Breast epithelium (tissue), 4 donors: ENCODE measurements around the gene SH3BP4. TPM values are rescaled to one million over a fixed set of nuclear protein-coding genes. Genes with fewer than 3 reads are reported as not detected.

Source experiments
- DNase-seq, 2 donors: peaks; one replicate each; pipeline ENCODE4 v3.0.0-alpha.2; 2019; ENCODE audit warnings: low spot score in 2 of 2
- H3K27ac ChIP-seq, 2 donors: fragments of 200-600 bp; sonication (generic) in 1 of 2; one replicate each; pipeline ENCODE4 v1.5.1; 2016 to 2019; ENCODE audit warnings: mild to moderate bottlenecking in 1 of 2
- H3K27me3 ChIP-seq, 2 donors: fragments of 200-600 bp; sonication (generic) in 1 of 2; one replicate each; pipeline versions ENCODE4 v1.5.1 to v1.6.0; 2017 to 2019; ENCODE audit warnings: control low read depth in 1 of 2, mild to moderate bottlenecking in 1 of 2
- H3K36me3 ChIP-seq: fragments of 200-600 bp; one replicate; pipeline ENCODE4 v1.5.1; 2019
- H3K4me1 ChIP-seq, 2 donors: fragments of 200-600 bp; sonication (generic); one replicate each; pipeline ENCODE4 v1.5.1; 2016 to 2019; ENCODE audit warnings: control low read depth in 1 of 2
- H3K4me3 ChIP-seq, 3 donors: fragments of 200-600 bp; sonication (generic); 1 replicate in 2 of 3; 2 replicates in 1 of 3; pipeline ENCODE4 v1.5.1; 2016 to 2019; ENCODE audit warnings: mild to moderate bottlenecking in 3 of 3, moderate library complexity in 2 of 3
- H3K9me3 ChIP-seq, 2 donors: fragments of 200-600 bp; sonication (generic) in 1 of 2; one replicate each; pipeline ENCODE4 v1.5.1; 2016 to 2019; ENCODE audit warnings: control low read depth in 1 of 2
- POLR2A ChIP-seq: fragments of 450-650 bp; IDR thresholded peaks from one replicate; pipeline ENCODE4 v1.6.1; 2016; ENCODE audit warnings: antibody characterized with exemption, mild to moderate bottlenecking, moderate library complexity
- POLR2AphosphoS5 ChIP-seq, 3 donors: sonication (generic); formaldehyde crosslinking; IDR thresholded peaks; one replicate each; pipeline ENCODE4 v1.6.1; 2017; ENCODE audit warnings: antibody characterized with exemption in 3 of 3
- intact Hi-C: fragments of 100-400 bp; cut with DNase I; formaldehyde crosslinking; loops from one replicate; pipeline ENCODE4 v1.15.1; 2023; ENCODE audit warnings: low total_unique reads
- total RNA-seq, 3 donors: library from RNA; depleted of rRNA; stranded (reverse); fragments of >200 nt; gene quantifications; one replicate each; pipeline ENCODE4 v1.1.0, GENCODE V29; 2016
- TF ChIP-seq, protein P1 (sequence below), 3 donors: fragments of 450-650 bp; IDR thresholded peaks; one replicate each; pipeline ENCODE4 v1.5.1; 2016 to 2017; ENCODE audit warnings: antibody characterized with exemption in 3 of 3, mild to moderate bottlenecking in 3 of 3, moderate library complexity in 3 of 3

The SH3BP4 gene
- total RNA-seq, 3 donors from 2014 or later: 28.5 to 73.6 (median 44.2) TPM

DNA sequence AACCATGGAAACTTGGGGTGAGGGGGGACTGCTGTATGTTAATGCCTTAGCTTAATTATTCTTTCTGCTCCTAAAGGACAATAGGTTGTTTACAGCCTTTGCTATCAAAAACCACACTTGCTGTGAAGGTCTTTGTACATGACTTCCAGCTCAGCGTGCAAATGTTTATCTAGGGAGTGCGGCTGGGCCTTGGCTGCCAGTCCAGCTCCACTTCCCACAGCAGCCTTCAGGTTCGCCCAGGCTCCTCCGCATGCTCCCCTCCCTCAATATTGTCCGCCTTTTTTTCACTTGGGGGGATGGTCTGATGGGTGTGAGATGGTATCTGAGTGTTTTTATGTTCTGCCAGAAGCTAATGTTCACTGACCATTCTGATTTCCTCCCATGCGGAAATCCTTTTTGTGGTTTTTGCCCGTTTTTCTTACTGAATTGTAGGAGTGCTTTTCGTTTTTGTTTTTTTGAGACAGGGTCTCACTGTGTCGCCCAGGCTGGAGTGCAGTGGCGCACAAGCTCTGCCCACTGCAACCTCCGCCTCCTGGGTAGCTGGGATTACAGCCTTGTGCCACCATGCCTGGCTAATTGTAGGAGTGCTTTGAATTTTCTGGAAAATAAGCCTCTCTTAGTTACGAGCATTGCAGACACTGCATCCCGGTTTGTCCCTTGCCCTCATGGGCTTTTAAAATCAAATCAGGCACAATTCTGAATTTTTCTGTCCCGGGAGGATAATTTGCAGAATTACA, 28.8 kb downstream of the SH3BP4 start:
- Histone ChIP-seq H3K27me3 (no peaks in the 10 kb centered on the region), H3K4me3 (peak overlapping the region in 2 of 3 donors; percentile 18 to 49), H3K9me3 (no peaks in the 10 kb centered on the region), H3K36me3 (no peaks in the 10 kb centered on the region), H3K4me1 (peaks cover 6 to 27% of the 10 kb centered on the region in 2 donors), H3K27ac (peak overlapping the region; percentile 82 to 89)
- no peak for DNase-seq
- no peak for TF ChIP-seq POLR2A
- TF ChIP-seq, protein P1, sequence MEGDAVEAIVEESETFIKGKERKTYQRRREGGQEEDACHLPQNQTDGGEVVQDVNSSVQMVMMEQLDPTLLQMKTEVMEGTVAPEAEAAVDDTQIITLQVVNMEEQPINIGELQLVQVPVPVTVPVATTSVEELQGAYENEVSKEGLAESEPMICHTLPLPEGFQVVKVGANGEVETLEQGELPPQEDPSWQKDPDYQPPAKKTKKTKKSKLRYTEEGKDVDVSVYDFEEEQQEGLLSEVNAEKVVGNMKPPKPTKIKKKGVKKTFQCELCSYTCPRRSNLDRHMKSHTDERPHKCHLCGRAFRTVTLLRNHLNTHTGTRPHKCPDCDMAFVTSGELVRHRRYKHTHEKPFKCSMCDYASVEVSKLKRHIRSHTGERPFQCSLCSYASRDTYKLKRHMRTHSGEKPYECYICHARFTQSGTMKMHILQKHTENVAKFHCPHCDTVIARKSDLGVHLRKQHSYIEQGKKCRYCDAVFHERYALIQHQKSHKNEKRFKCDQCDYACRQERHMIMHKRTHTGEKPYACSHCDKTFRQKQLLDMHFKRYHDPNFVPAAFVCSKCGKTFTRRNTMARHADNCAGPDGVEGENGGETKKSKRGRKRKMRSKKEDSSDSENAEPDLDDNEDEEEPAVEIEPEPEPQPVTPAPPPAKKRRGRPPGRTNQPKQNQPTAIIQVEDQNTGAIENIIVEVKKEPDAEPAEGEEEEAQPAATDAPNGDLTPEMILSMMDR (IDR thresholded peaks at IDR 0.05): no peak
- TF ChIP-seq POLR2AphosphoS5 (IDR thresholded peaks at IDR 0.05): no peak
- intact Hi-C loops: no loop called here

DNA sequence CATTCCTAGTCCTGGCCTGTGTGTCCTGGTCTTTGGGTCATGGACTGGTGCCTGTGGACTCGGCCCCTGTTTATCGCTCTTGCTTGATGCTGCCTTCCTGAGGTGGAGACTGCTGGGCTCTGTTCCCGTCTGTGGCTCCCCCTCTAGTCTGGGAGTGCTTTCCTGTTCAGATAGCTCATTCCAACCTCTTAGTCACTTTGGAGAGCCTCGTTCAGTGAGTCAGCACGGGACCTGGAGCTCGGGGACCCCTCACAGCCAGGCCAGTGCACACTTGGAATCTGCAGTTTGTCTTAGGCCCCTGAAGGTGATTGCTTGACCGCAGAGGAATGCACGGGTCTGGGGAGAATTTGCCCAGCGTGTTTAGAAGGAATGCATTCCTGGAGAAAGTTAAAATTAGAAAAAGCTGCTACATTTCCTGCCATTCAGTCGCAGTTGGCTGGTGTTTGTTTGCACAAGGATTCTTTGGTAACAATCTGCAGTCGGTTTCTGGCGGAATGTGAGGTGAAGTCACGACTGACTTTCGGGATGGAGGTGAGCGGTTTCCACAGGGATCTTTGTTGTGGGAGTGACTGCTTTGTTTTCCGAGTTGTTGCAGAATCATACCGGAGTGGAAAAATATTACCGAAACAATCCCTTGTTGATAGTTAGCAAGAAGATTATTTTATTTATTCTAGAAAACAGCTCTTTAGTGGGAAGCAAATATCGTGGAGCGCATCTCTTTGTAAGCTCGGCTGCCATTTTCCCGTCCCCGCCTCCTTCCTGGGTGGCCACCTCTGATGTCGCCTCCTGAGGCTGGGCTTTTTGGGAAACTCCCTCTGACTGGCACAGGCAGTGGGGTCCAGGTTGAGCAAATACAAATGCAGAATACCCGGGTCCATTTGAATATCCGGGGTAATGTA, 29.6 kb downstream of the SH3BP4 start:
- no peaks in the 10 kb centered on the region for H3K9me3 ChIP-seq
- intact Hi-C loops: loop anchor here (2.0 kb wide), 1 partner anchor 73 kb away; no protein-coding TSS in a partner anchor
- H3K27ac ChIP-seq: peak overlapping the region; percentile 82 to 89
- H3K4me1 ChIP-seq: peaks cover 6 to 27% of the 10 kb centered on the region in 2 donors
- peak in 1 of 2 donors; percentile 68 for DNase-seq
- TF ChIP-seq, protein P1 (IDR thresholded peaks at IDR 0.05): no peak
- TF ChIP-seq POLR2AphosphoS5 (IDR thresholded peaks at IDR 0.05) (peak; percentile 33 to 69 (median 62)), POLR2A (no peak)
- H3K4me3 ChIP-seq: peak overlapping the region in 2 of 3 donors; percentile 18 to 49
- H3K36me3 ChIP-seq: no peaks in the 10 kb centered on the region
- no peaks in the 10 kb centered on the region for H3K27me3 ChIP-seq

DNA sequence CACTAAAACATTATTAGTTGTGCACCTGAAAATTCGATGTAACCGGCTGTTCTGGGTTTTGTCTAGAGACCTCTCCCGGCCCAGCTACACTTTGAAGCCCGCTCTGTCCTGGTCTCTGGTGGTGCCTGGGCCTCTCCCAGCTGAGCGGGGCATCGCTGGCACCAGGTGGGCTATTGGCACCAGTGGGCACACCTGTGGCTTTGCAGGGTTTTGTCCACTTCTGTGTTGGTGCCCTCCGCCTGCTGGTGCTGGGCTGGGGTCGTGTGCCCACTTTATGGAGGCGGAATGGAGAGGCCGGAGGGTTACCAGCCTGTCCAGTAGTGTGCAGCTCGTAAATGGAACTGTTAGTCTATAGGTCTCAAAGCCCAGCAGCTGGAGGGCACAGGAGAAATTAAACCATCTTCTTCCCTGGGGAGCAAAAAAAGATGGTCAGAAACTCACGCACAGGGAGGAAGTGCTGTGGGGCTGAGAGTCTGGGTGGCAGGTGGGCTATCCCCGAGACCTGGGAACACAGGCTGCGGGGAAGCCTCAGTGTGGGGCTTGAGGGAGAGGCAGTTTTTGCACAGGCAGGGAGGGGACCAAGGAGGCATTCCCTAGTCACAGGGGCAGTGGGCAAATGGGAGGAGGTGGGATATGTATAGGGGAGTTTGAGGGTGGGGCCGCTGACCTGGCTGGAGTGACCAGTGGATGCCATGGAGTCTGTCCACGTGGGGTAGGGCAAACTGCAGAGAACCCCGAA, 30.4 kb downstream of the SH3BP4 start:
- H3K4me1 ChIP-seq: peaks cover 6 to 27% of the 10 kb centered on the region in 2 donors
- H3K36me3 ChIP-seq: no peaks in the 10 kb centered on the region
- no peaks in the 10 kb centered on the region for H3K9me3 ChIP-seq
- TF ChIP-seq POLR2A (no peak), POLR2AphosphoS5 (IDR thresholded peaks at IDR 0.05) (no peak)
- TF ChIP-seq, protein P1 (IDR thresholded peaks at IDR 0.05): no peak
- no peak for DNase-seq
- peak overlapping the region; percentile 82 to 89 for H3K27ac ChIP-seq
- peak overlapping the region in 2 of 3 donors; percentile 18 to 49 for H3K4me3 ChIP-seq
- intact Hi-C loops: loop anchor here (2.0 kb wide), 1 partner anchor 73 kb away; no protein-coding TSS in a partner anchor
- no peaks in the 10 kb centered on the region for H3K27me3 ChIP-seq

DNA sequence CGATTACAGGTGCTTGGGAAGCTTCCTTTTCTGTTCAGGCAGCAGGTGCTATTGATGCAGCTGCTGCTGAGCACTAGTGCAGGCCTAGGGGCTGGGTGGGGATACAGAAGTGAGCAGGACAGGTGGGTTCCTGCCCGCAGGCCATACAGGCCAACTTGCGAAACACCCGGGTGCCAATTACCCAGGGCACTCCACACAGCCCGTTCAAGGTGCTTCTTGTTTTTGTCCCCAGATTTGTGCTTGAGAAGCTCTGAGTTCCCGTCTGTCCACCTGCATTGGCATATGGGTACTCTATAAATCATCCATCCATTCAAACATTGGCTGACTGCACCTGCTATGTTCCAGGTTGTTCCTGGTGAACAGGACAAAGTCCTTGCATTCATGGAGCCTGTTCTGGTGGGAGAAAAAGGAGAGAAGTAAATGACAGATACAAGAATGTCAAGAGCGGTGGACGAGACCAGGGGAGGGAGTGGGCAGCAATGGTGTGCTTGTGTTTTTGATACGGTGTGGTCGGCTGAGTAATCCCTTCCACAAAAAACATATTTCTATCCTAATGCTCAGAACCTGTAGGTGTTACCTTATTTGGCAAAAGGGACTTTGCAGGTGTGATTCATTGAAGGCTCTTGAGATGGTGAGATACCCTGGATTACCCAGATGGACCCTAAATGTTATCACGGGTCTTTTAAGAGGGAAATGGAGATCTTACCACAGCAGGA, 31.4 kb downstream of the SH3BP4 start:
- Histone ChIP-seq H3K27ac (peak overlapping the region; percentile 82 to 89), H3K4me1 (peaks cover 6 to 18% of the 10 kb centered on the region in 2 donors), H3K27me3 (no peaks in the 10 kb centered on the region), H3K9me3 (no peaks in the 10 kb centered on the region), H3K36me3 (no peaks in the 10 kb centered on the region), H3K4me3 (no peak overlapping the region)
- TF ChIP-seq, protein P1 (IDR thresholded peaks at IDR 0.05): no peak
- TF ChIP-seq POLR2AphosphoS5 (IDR thresholded peaks at IDR 0.05) (no peak), POLR2A (no peak)
- DNase-seq: no peak
- intact Hi-C loops: loop anchor here (2.0 kb wide), 1 partner anchor 72 kb away; no protein-coding TSS in a partner anchor
